Esophagus squamous epithelium (tissue), 5 donors: ENCODE results near the gene BCAP29. TPM values are rescaled to one million over a fixed set of nuclear protein-coding genes. Genes with fewer than 3 reads are reported as not detected.
"Not testable (repeated sequence)": the region's sequence is repeated elsewhere in the genome, so short reads cannot be mapped to it uniquely, and the experiment has no call there.

Source experiments
- DNase-seq: peaks from one replicate; lab custom pipeline; 2025; lab: John Stamatoyannopoulos, UW
- H3K27ac ChIP-seq, 4 donors: fragments of 200-600 bp; sonication (generic); one replicate each; pipeline ENCODE4 v1.5.1; 2016 to 2019; ENCODE audit warnings: mild to moderate bottlenecking in 1 of 4
- H3K27me3 ChIP-seq, 4 donors: fragments of 200-600 bp; sonication (generic); 1 replicate in 3 of 4; 2 replicates in 1 of 4; pipeline versions ENCODE4 v1.5.1 to v1.6.0; 2017 to 2021; ENCODE audit warnings: antibody characterized with exemption in 1 of 4
- H3K36me3 ChIP-seq, 3 donors: fragments of 200-600 bp; sonication (generic); one replicate each; pipeline ENCODE4 v1.5.1; 2016 to 2019
- H3K4me1 ChIP-seq, 3 donors: fragments of 200-600 bp; sonication (generic); one replicate each; pipeline ENCODE4 v1.5.1; 2017 to 2019
- H3K4me3 ChIP-seq, 4 donors: fragments of 200-600 bp; sonication (generic); 1 replicate in 3 of 4; 2 replicates in 1 of 4; pipeline ENCODE4 v1.5.1; 2016 to 2019; ENCODE audit warnings: mild to moderate bottlenecking in 2 of 4, moderate library complexity in 1 of 4
- H3K9me3 ChIP-seq, 3 donors: fragments of 200-600 bp; sonication (generic); one replicate each; pipeline ENCODE4 v1.5.1; 2016 to 2019
- CTCF ChIP-seq, 6 experiments: fragments of 450-650 bp in 4 of 6; fragments of 200-600 bp in 2 of 6; sonication (generic) in 2 of 6; IDR thresholded peaks; one replicate each; pipeline ENCODE4 v1.5.1; 2016 to 2019; ENCODE audit warnings: antibody characterized with exemption in 6 of 6, mild to moderate bottlenecking in 4 of 6, moderate library complexity in 4 of 6
- POLR2A ChIP-seq, 4 donors: fragments of 450-650 bp; IDR thresholded peaks; one replicate each; pipeline ENCODE4 v1.6.1; 2017; ENCODE audit warnings: antibody characterized with exemption in 4 of 4, mild to moderate bottlenecking in 4 of 4, moderate library complexity in 3 of 4
- WGBS, 2 donors: methylation state at CpG; one replicate each; pipeline ENCODE4 v1.1.5; 2018; 5-methylcytosine and 5-hydroxymethylcytosine counted together
- intact Hi-C: fragments of 100-400 bp; cut with DNase I; formaldehyde crosslinking; loops from one replicate; pipeline ENCODE4 v1.15.0; 2022
- total RNA-seq, 4 donors: library from RNA; depleted of rRNA; stranded (reverse); fragments of >200 nt; gene quantifications; one replicate each; pipeline ENCODE4 v1.1.0, GENCODE V29; 2016
- donor health status: DM: yes; HTN: yes; CAD: no.

Gene BCAP29
- total RNA-seq, 4 donors from 2014 or later, result 68.7 to 96.3 (median 92.2) TPM

GRCh38 chr7:107631588-107632491 is 51.8 kb downstream of the BCAP29 start:
- Histone ChIP-seq H3K4me1 (no peaks in the 10 kb centered on the region), H3K27ac (no peak overlapping the region), H3K27me3 (no peaks in the 10 kb centered on the region), H3K36me3 (peaks cover 0 to 10% (median 0%) of the 10 kb centered on the region in 3 donors), H3K9me3 (no peaks in the 10 kb centered on the region), H3K4me3 (no peak overlapping the region)
- intact Hi-C loops, result no loop called here
- TF ChIP-seq CTCF (IDR thresholded peaks at IDR 0.05) (no peak), POLR2A (IDR thresholded peaks at IDR 0.05) (no peak)
- WGBS, 2 donors, result 93 to 94% methylated on average over 9 of the region's 12 CpGs
- no peak for DNase-seq

- TF ChIP-seq POLR2A (IDR thresholded peaks at IDR 0.05) (no peak), CTCF (IDR thresholded peaks at IDR 0.05) (no peak)
- Histone ChIP-seq H3K27me3 (no peaks in the 10 kb centered on the region), H3K4me3 (no peak overlapping the region), H3K36me3 (peaks cover 0 to 10% (median 0%) of the 10 kb centered on the region in 3 donors), H3K27ac (no peak overlapping the region), H3K9me3 (no peaks in the 10 kb centered on the region), H3K4me1 (no peaks in the 10 kb centered on the region)
- intact Hi-C loops, result no loop called here
- no peak for DNase-seq
- 81 to 86% methylated on average over 2 of the region's 2 CpGs for WGBS, 2 donors
Measured at GRCh38 chr7:107632492-107632865, 52.4 kb downstream of the BCAP29 start.

- TF ChIP-seq CTCF (IDR thresholded peaks at IDR 0.05) (no peak), POLR2A (IDR thresholded peaks at IDR 0.05) (no peak)
- WGBS, 2 donors, result 75 to 88% methylated on average over 1 of the region's 1 CpG
- Histone ChIP-seq H3K27ac (no peak overlapping the region), H3K4me1 (no peaks in the 10 kb centered on the region), H3K4me3 (no peak overlapping the region), H3K9me3 (no peaks in the 10 kb centered on the region), H3K36me3 (no peaks in the 10 kb centered on the region), H3K27me3 (no peaks in the 10 kb centered on the region)
- intact Hi-C loops, result no loop called here
- no peak for DNase-seq
Measured at GRCh38 chr7:107638594-107638993, 58.5 kb downstream of the BCAP29 start.

- H3K27ac ChIP-seq, DNase-seq, H3K4me3 ChIP-seq, H3K4me1 ChIP-seq, H3K36me3 ChIP-seq, intact Hi-C loops, H3K9me3 ChIP-seq, H3K27me3 ChIP-seq: not testable (repeated sequence)
- WGBS, 2 donors, result 85 to 88% methylated on average over 1 to 2 of the region's 2 CpGs
Measured at GRCh38 chr7:107639070-107639469, 59.0 kb downstream of the BCAP29 start.

GRCh38 chr7:107641676-107642075 is 61.6 kb downstream of the BCAP29 start:
- H3K27ac ChIP-seq, result no peak overlapping the region
- TF ChIP-seq POLR2A (IDR thresholded peaks at IDR 0.05) (no peak), CTCF (IDR thresholded peaks at IDR 0.05) (no peak)
- no peaks in the 10 kb centered on the region for H3K27me3 ChIP-seq
- intact Hi-C loops, result no loop called here
- no peaks in the 10 kb centered on the region for H3K36me3 ChIP-seq
- peaks cover 0 to 9% (median 0%) of the 10 kb centered on the region in 3 donors for H3K4me1 ChIP-seq
- 65 to 79% methylated on average over 1 of the region's 1 CpG for WGBS, 2 donors
- no peaks in the 10 kb centered on the region for H3K9me3 ChIP-seq
- no peak overlapping the region for H3K4me3 ChIP-seq
- no peak for DNase-seq
